Measurements from ENCODE around the gene EXOC6. TPM values are rescaled to one million over a fixed set of nuclear protein-coding genes. Genes with fewer than 3 reads are reported as not detected.
A peak's percentile ranks its signal among the peaks of the same experiment; 100 is the strongest.

EXOC6 gene
- polyA plus RNA-seq, 1 donor, result 35.2 TPM

DNA sequence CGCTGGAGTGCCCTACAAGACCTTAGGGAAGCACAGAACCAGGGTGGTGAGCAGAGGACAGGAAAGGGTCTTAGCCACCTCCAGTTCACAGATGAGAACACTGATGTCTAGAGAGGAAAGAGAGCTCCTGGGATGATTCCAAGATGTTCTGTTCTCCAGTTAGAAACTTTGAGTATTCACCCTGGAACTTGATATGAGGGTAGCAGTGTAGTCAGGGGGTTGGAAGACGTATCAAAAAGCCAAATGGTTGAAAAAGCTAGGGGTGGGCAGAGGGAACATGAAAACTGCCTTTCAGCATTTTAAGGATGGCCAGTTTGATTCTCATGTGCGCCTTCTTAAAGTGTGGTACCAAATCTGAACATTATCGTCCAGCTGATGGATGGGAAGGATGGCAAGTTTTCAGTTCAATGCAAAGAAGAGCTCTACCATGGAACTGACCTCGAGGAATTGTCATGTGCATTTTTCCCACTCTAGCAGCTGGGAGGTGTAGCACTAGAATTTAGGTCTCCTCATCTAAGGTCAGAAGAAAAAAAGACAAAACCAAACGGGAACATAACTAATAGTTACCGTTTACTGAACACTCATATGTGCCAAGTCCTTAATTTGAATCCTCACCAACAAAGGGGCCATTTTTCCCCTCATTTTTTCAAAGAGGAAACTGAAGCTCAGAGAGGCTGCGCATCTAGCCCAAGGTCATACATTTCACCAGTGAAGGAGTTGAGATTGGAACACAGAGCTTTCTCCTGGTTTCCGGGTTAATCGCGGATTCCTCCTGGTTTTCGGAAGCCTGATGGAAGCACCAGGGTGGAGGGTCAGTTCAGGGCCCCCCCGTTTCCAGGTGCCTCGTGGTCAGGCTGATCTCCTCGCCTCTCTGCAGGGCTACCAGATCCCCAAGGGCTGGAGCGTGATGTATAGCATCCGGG, 219.4 kb downstream of the EXOC6 start:
- DNase-seq, result no peak

DNA sequence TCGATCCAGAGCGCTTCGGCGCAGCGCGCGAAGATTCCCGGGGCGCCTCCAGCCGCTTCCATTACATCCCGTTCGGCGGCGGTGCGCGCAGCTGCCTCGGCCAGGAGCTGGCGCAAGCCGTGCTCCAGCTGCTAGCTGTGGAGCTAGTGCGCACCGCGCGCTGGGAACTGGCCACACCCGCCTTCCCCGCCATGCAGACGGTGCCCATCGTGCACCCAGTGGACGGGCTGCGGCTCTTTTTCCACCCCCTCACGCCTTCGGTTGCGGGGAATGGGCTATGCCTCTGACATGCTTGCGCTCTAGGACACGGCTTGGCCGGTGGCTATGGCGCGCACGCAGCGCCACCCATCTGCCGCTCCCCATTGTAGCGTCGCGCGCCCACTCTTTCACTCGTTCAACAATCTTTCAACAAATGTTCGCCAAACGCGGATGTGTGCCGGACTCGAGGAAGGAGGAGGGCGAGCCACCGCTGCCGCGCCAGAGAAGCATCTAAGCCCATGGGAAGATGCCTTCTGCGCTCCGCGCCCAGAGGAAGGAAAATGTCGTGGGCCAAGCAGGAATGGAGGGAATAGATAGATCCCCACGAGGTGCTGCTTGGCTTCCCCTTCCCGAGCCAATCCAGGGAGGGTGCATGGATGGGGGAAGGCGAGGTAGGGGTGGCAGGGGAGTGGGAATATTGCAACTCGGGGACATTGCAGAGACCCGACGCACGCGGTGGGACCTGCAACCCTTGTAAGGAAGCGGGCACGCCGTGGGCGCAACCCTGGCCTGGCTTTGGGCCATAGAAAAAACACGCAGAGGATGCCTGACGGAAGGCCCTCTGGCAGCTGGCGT, 220.3 kb downstream of the EXOC6 start:
- DNase-seq, result no peak

DNA sequence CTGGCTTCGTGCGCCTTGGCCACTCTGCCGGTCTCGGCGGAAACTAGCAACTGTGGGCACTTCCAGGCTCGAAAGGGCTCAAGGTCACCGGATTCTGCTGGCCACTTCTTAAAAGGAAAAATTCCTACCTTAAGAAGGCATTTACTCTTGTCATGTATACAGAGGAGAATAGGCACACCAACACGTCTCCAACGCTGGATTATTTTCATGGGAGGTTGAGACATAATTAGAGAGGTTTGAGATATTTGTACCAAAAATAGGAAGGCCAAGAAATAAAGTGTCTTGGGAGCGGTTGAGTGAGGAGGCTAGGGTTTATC, 220.9 kb downstream of the EXOC6 start:
- no peak for DNase-seq

- no peak for DNase-seq
Observed at GRCh38 chr10:93070378-93071176, 222.3 kb downstream of the EXOC6 start.

- no peak for DNase-seq
Observed at GRCh38 chr10:93071177-93071472, 222.8 kb downstream of the EXOC6 start.

DNA sequence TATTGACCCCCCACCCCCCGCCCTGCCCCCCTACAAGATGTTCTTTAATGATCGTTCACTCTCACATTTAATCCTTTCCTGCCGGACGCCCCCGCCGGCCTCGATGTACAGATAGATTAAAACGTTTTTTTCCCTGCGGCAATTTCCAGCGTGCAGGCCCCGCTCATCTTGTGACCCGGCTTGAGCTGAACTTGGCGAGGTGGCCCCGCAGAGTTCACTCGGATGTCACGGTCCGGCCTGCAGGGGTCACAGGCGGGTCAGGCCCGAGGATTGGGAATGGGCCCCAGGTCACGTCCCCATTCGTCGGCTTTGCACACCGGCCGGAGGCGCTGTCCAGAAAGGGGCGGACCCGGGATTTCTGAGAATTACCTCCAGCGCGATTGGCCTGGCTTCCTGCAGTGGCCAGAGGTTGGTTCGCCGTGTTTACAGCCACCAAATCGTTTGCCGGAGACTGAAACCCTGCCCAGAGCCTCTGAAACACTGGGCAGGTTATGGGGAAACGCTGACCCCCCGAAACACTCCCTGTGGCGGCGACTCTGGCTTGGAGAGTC, 223.4 kb downstream of the EXOC6 start:
- DNase-seq, result no peak

- no peak for DNase-seq
Observed at GRCh38 chr10:93072225-93072712, 223.9 kb downstream of the EXOC6 start.

- no peak for DNase-seq
Observed at GRCh38 chr10:93072713-93073538, 224.6 kb downstream of the EXOC6 start.

DNA sequence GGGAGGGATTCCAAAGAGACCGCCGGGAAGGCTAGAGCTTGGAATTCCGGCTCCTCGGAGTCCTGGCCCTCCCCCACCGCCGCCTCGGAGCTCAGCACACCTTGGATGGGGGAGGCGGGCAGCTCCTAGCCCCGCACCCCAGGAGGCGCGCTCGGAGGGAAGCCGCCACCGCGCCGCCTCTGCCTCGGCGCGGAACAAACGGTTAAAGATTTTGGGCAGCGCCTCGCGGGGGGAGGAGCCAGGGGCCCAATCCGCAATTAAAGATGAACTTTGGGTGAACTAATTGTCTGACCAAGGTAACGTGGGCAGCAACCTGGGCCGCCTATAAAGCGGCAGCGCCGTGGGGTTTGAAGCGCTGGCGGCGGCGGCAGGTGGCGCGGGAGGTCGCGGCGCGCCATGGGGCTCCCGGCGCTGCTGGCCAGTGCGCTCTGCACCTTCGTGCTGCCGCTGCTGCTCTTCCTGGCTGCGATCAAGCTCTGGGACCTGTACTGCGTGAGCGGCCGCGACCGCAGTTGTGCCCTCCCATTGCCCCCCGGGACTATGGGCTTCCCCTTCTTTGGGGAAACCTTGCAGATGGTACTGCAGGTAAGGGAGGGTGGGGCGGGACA, 225.3 kb downstream of the EXOC6 start, which contains the start of gene CYP26A1:
CYP26A1 (plus strand) TSS at position 355 of the 608 bp plus-strand sequence; CDS start at position 397, 42 bp downstream.
- no peak for DNase-seq

DNA sequence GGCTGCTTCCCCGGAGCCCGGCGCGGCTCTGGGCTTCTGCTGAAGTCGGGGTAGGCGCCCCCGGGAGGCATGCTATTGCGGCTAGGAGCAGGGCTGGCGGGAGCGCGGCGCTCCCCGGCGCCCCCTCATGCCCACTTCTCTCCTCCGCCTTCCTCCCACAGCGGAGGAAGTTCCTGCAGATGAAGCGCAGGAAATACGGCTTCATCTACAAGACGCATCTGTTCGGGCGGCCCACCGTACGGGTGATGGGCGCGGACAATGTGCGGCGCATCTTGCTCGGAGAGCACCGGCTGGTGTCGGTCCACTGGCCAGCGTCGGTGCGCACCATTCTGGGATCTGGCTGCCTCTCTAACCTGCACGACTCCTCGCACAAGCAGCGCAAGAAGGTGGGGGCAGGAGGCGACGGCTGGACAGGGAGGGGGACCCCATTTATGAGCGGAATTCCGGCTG, 225.9 kb downstream of the EXOC6 start:
- no peak for DNase-seq

- no peak for DNase-seq
Observed at GRCh38 chr10:93074597-93075368, 226.5 kb downstream of the EXOC6 start.

DNA sequence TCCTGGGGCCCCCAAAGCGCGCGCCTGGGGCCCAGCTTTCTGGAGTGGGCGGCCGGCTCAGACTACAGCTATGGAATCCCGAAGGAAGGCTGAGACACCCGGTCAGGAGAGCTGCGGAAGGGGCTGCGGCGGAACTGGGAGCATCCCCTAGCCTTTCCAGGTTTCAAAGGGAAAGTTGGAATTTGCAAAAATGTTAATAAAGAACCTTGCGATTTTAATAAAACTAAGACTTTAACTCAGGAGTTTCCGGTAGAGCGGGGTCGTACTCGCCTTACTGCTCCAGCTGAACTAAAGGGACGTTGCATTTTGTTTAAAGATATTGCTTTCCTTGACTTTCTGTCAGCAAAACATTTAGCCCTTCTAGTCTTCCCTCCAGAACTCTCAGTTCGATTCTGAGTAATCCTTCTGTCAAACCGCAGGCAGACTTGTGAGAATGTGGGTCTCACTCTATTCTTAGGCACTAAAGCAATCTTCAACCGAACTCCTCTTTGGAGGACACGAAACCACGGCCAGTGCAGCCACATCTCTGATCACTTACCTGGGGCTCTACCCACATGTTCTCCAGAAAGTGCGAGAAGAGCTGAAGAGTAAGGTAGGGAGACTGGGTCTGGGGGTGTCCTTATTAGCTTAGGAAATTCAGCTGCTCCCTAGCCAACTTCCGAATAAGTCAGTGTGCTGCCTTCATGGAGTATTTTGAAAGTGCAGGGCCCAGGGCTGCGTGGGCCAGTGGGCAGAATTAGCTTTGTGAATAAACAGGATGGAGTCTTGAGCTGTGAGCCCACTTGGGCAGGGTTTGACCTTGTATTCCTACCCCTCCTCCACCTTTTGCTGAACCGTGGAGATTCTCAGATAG, 227.3 kb downstream of the EXOC6 start:
- no peak for DNase-seq

DNA sequence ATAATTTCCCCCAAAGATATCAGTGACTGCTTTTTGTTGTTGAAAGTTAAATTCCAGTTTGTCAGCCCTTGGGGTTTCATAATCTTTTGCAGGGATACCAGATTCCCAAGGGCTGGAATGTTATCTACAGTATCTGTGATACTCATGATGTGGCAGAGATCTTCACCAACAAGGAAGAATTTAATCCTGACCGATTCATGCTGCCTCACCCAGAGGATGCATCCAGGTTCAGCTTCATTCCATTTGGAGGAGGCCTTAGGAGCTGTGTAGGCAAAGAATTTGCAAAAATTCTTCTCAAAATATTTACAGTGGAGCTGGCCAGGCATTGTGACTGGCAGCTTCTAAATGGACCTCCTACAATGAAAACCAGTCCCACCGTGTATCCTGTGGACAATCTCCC, 228.6 kb downstream of the EXOC6 start:
- no peak for DNase-seq

DNA sequence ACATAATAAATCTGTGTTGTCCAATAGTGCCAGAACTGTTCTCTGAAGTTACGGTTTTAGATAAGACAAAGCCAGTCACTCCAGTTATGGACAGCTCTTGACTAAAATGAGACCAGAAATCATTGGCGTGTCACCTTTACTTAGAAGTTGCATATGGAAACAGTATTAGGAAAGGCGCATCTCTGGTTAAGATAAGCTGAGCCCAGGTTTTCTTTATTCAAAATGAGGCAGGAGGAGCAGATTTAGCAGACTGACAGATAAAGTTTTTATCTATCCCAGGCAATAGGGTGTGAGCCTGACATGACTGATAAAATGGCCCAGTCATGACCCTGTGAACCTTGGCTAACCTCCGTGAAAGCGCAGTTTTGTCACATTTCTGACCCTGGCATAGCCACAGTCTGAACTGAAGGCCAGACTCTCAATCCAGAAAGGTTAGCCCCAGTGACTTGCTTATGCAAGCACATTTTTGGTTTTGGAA, 229.6 kb downstream of the EXOC6 start:
- DNase-seq, result no peak

DNA sequence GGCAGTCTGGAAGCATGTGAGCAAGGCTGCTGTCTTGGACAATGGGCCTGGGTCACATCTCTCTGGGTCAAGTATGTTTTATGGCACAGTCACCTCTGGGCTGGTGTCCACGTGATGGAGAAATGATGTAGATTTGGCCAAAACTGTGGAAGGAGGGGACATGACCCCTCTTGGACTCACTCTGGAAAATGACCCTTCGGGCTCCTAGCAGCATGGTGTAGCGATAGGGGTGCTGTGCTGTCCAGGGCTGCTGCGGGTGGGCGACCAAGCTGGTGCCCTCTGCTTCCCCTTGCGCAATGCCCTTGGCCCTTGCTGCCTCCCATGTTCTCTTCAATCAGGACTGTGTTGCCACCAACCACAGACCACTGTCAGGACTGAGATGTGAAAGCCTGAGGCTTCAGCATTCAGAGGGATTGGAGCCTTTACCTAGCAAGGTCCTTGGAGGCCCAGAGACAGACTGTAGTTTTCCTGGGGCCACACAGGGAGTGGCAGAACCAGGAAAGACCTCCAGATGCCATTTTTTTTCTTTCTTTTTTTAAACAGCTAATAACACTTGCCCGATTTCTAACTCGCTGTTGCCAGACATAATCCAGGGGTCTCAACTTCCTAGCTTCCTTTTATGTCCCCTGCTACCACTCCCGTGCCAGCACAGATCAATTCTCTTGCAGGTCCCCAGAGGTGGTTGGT, 231.5 kb downstream of the EXOC6 start:
- DNase-seq, result no peak

DNA sequence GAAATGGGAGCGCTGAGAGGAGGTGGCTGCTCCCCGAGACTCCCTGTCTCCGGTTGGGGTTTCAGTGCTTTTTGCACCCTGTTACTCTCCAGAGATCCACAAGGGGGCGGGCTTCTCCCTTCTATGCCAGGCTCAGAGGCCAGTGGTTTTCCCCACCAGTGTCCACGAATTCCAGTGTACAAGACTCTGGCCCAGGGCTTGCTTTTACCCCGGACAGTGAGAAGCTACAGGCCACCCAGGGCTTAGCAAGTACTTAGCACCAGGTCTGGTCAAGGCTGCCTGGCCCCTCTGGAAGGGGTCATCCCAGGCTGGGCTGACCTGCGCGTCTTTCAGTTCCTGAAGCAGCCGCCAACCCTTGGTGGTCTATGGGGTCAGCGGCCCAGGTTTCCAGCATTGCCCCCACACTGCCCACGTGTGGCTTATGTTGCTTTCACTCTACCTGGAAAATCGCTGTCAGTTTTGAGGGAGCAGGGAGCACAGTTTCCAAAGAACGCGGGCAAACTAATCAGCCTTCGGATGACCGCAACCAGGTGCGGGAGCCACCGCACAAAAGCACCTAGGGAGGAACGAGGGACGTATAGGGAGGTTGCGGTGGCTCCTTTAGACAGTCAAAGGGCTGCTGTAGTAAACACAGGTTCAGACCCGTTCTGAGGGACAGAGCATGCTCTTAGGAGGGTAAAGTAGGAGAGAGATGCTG, 232.2 kb downstream of the EXOC6 start:
- peak; percentile 46 for DNase-seq

- no peak for DNase-seq
Observed at GRCh38 chr10:93081318-93081717, 233.0 kb downstream of the EXOC6 start.

DNA sequence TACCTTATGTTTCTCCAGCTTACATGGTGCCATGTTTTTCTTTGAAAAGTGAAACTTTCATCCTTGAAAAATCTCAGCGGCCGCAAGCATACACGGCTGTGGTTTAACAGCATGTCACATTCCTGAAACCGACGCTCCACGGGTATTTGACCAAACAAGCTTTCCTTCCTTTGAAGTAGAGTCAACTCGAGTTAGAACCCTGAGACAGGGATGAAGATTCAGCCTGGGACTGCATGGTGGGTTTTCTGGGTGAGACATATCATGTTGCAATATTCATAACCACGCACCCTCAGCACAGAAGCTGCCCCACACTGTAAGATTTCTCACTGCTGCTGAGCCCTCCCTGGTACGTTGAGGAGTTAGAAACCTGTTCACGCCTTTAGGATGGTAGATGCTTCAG, 233.5 kb downstream of the EXOC6 start:
- no peak for DNase-seq

All from hindlimb muscle (tissue), 1 donor.